ENCODE data around the gene PBRM1. TPM values are rescaled to one million over a fixed set of nuclear protein-coding genes. Genes with fewer than 3 reads are reported as not detected.

PBRM1 gene
- total RNA-seq, 1 experiment from 2014 or later, result 74.2 TPM

GRCh38 chr3:52561028-52561747, 124.5 kb downstream of the PBRM1 start:
- no peak for TF ChIP-seq CTCF (conservative IDR thresholded peaks at IDR 0.05)
- Histone ChIP-seq H4K91ac (ENCODE audit: insufficient read length, low read depth, low read length) (no peak overlapping the region), H3K14ac (ENCODE audit: insufficient read depth, low read length) (no peak overlapping the region), H3K9me3 (ENCODE audit: control insufficient read depth, low read depth, low read length) (no peaks in the 10 kb centered on the region), H2BK5ac (ENCODE audit: insufficient read length, low read length) (no peak overlapping the region), H2AK5ac (ENCODE audit: insufficient read length, low read length) (no peak overlapping the region), H4K20me1 (ENCODE audit: control insufficient read depth, insufficient read depth, insufficient read length) (no peaks in the 10 kb centered on the region), H3K9ac (ENCODE audit: extremely low read depth, insufficient read length, low read length) (no peak overlapping the region), H3K79me2 (ENCODE audit: insufficient read depth, low read length) (no peaks in the 10 kb centered on the region), H3K79me1 (ENCODE audit: insufficient read depth, low read depth, low read length, poor library complexity, severe bottlenecking) (no peaks in the 10 kb centered on the region), H3K23ac (ENCODE audit: insufficient read length, low read depth, low read length) (no peak overlapping the region), H4K5ac (ENCODE audit: insufficient read length, low read depth, low read length) (no peak overlapping the region), H3K18ac (ENCODE audit: insufficient read length, low read depth, low read length) (no peak overlapping the region), H3K56ac (ENCODE audit: insufficient read length, low read depth, low read length) (no peak overlapping the region), H3K27ac (ENCODE audit: insufficient read length, low read depth, low read length) (no peak overlapping the region), H3K4ac (ENCODE audit: low read depth, low read length) (no peak overlapping the region), H3K4me1 (ENCODE audit: insufficient read depth, low read length) (peaks cover 3% of the 10 kb centered on the region; the same call in 1 of the 2 replicates), H2AFZ (ENCODE audit: low read length) (no peak overlapping the region), H3K4me2 (ENCODE audit: insufficient read depth, insufficient read length, low read length) (no peak overlapping the region), H3T11ph (ENCODE audit: low read length) (no peak overlapping the region), H2BK20ac (ENCODE audit: low read depth, low read length, poor library complexity, severe bottlenecking) (no peak overlapping the region), H3K23me2 (ENCODE audit: insufficient read length, low read depth, low read length, poor library complexity, severe bottlenecking) (no peaks in the 10 kb centered on the region), H3K27me3 (ENCODE audit: insufficient read depth, low read length) (no peaks in the 10 kb centered on the region), H2BK12ac (ENCODE audit: insufficient read length, low read depth, low read length) (no peak overlapping the region), H2BK15ac (ENCODE audit: low read depth, low read length) (no peak overlapping the region), H4K8ac (replicated peaks; ENCODE audit: insufficient read length, low read depth, low read length) (no peak overlapping the region), H2BK120ac (ENCODE audit: low read depth, low read length, poor library complexity, severe bottlenecking) (no peak overlapping the region)
- H3K4me1 Mint-ChIP-seq, result peaks cover 7 to 11% of the 10 kb centered on the region in 2 experiments; a peak in 2 of 4 replicates
- H3K4me3 Mint-ChIP-seq, result no peak overlapping the region
- no peak for DNase-seq
- H3K27me3 Mint-ChIP-seq (ENCODE audit: low read depth), result no peaks in the 10 kb centered on the region
- H3K36me3 Mint-ChIP-seq (ENCODE audit: insufficient read depth in 1 of 3, low read depth in 3 of 3), result peaks cover 16 to 60% (median 58%) of the 10 kb centered on the region in 3 experiments; a peak in 6 of 7 replicates
- WGBS (ENCODE audit: extremely low coverage, insufficient read length, low lambda C conversion rate), result no CpG with 5 or more reads among the region's 4 CpGs
- H3K27ac Mint-ChIP-seq, result no peak overlapping the region
- no peaks in the 10 kb centered on the region for H3K9me3 Mint-ChIP-seq

Data from H9 (cell line).